Lower lobe of right lung (tissue), 2 donors: Measurements from ENCODE around the gene ATP2A3. TPM values are rescaled to one million over a fixed set of nuclear protein-coding genes. Genes with fewer than 3 reads are reported as not detected.

Experiments used
- ATAC-seq, 2 donors: fragments of 200-7000 bp; cut with Tn5 transposase; one replicate each; pipeline ENCODE4 v1.9.1; 2020 to 2022; ENCODE audit warnings: mild to moderate bottlenecking in 2 of 2, moderate library complexity in 2 of 2
- DNase-seq: peaks from one replicate; pipeline ENCODE4 v3.0.0-alpha.2; 2020
- H3K27ac ChIP-seq: fragments of 200-600 bp; one replicate; pipeline ENCODE4 v1.8.0; 2022
- H3K27me3 ChIP-seq: fragments of 200-600 bp; one replicate; pipeline ENCODE4 v1.8.0; 2022; ENCODE audit warnings: low read depth
- H3K36me3 ChIP-seq: fragments of 200-600 bp; one replicate; pipeline ENCODE4 v1.8.0; 2022; ENCODE audit warnings: mild to moderate bottlenecking
- H3K4me1 ChIP-seq: fragments of 200-600 bp; one replicate; pipeline ENCODE4 v1.8.0; 2022
- H3K4me3 ChIP-seq: fragments of 200-600 bp; one replicate; pipeline ENCODE4 v1.8.0; 2022; ENCODE audit warnings: mild to moderate bottlenecking
- H3K9me3 ChIP-seq: fragments of 200-600 bp; one replicate; pipeline ENCODE4 v1.8.0; 2022
- intact Hi-C: fragments of 100-400 bp; cut with DNase I; formaldehyde crosslinking; loops from one replicate; pipeline ENCODE4 v1.11.0; 2022
- total RNA-seq: library from RNA; stranded (reverse); fragmentation: NEBNext Ultra II Directional; extraction: Animal tissue kit (Norgen Biotek cat#: 25700); gene quantifications from one replicate; pipeline ENCODE4 v1.2.1, GENCODE V29; 2021
- TF ChIP-seq, protein P1 (sequence below): fragments of 200-600 bp; IDR thresholded peaks from one replicate; pipeline ENCODE4 v1.8.0; 2022; ENCODE audit warnings: antibody characterized with exemption, mild to moderate bottlenecking
- donor health status: DM: no; HTN: yes; CAD: no; lungs with severe emphysema.

The ATP2A3 gene
- total RNA-seq, 1 donor from 2014 or later, result 45.6 TPM

GRCh38 chr17:3910420-3911270, 53.6 kb downstream of the ATP2A3 start:
- Histone ChIP-seq H3K27me3 (no peaks in the 10 kb centered on the region), H3K4me1 (peaks cover 19% of the 10 kb centered on the region), H3K27ac (peak overlapping the region; percentile 14), H3K36me3 (no peaks in the 10 kb centered on the region), H3K4me3 (no peak overlapping the region), H3K9me3 (no peaks in the 10 kb centered on the region)
- intact Hi-C loops, result no loop called here
- DNase-seq (no peak), ATAC-seq (no peak)
- TF ChIP-seq, protein P1, sequence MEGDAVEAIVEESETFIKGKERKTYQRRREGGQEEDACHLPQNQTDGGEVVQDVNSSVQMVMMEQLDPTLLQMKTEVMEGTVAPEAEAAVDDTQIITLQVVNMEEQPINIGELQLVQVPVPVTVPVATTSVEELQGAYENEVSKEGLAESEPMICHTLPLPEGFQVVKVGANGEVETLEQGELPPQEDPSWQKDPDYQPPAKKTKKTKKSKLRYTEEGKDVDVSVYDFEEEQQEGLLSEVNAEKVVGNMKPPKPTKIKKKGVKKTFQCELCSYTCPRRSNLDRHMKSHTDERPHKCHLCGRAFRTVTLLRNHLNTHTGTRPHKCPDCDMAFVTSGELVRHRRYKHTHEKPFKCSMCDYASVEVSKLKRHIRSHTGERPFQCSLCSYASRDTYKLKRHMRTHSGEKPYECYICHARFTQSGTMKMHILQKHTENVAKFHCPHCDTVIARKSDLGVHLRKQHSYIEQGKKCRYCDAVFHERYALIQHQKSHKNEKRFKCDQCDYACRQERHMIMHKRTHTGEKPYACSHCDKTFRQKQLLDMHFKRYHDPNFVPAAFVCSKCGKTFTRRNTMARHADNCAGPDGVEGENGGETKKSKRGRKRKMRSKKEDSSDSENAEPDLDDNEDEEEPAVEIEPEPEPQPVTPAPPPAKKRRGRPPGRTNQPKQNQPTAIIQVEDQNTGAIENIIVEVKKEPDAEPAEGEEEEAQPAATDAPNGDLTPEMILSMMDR, result no peak

- H3K27me3 ChIP-seq, result no peaks in the 10 kb centered on the region
- intact Hi-C loops, result no loop called here
- no peak for DNase-seq
- TF ChIP-seq, protein P1, result no peak
- H3K4me1 ChIP-seq, result peaks cover 16% of the 10 kb centered on the region
- H3K9me3 ChIP-seq, result no peaks in the 10 kb centered on the region
- H3K36me3 ChIP-seq, result no peaks in the 10 kb centered on the region
- H3K27ac ChIP-seq, result no peak overlapping the region
- no peak overlapping the region for H3K4me3 ChIP-seq
- ATAC-seq, result no peak
Measured at GRCh38 chr17:3909257-3909656, 55.0 kb downstream of the ATP2A3 start.

- Histone ChIP-seq H3K4me3 (no peak overlapping the region), H3K4me1 (peaks cover 7% of the 10 kb centered on the region), H3K27me3 (no peaks in the 10 kb centered on the region), H3K27ac (no peak overlapping the region), H3K36me3 (no peaks in the 10 kb centered on the region), H3K9me3 (no peaks in the 10 kb centered on the region)
- intact Hi-C loops, result no loop called here
- DNase-seq (no peak), ATAC-seq (peak; percentile 22 to 56)
- TF ChIP-seq, protein P1, result peak; percentile 27
Measured at GRCh38 chr17:3907483-3908216, 56.6 kb downstream of the ATP2A3 start.

GRCh38 chr17:3906881-3907280, 57.4 kb downstream of the ATP2A3 start:
- intact Hi-C loops, result no loop called here
- no peaks in the 10 kb centered on the region for H3K36me3 ChIP-seq
- ATAC-seq (no peak), DNase-seq (no peak)
- peaks cover 7% of the 10 kb centered on the region for H3K4me1 ChIP-seq
- no peaks in the 10 kb centered on the region for H3K27me3 ChIP-seq
- TF ChIP-seq, protein P1, result no peak
- no peak overlapping the region for H3K27ac ChIP-seq
- no peak overlapping the region for H3K4me3 ChIP-seq
- H3K9me3 ChIP-seq, result no peaks in the 10 kb centered on the region

DNA sequence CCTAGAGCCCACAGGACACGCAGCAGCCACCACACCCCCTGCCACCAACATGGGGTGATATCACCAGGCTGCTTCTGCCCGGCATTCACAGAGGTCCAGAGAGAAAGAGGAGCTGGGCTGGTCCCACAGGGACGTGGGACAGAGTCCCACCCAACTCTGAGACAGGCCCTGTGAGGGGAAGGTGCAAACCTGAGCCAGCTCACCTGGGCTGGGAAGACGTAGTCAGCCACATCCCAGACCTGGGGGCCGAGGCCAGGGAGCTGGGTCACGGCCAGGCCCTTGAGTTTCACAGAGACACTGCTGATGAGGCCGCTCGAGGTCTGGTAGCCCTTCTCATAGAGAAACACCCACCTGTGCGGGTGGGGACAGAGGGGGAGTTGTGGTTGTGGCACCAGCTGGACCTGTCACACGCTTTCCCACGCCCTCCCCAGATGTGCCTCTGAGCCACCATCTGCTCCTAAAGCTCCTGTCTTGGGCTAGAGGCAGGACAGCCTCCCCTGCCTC, 59.2 kb downstream of the ATP2A3 start:
- DNase-seq, result no peak

More for the DNA sequence above, 59.2 kb downstream of the ATP2A3 start:
- intact Hi-C loops, result no loop called here
- Histone ChIP-seq H3K4me1 (no peaks in the 10 kb centered on the region), H3K36me3 (no peaks in the 10 kb centered on the region), H3K27me3 (no peaks in the 10 kb centered on the region), H3K27ac (no peak overlapping the region), H3K4me3 (no peak overlapping the region), H3K9me3 (no peaks in the 10 kb centered on the region)
- ATAC-seq, result peak in 1 of 2 donors; percentile 34
- TF ChIP-seq, protein P1, result no peak
